KG1 (cell line): ENCODE data around the gene KRT8.
"Not testable (repeated sequence)": the region's sequence is repeated elsewhere in the genome, so short reads cannot be mapped to it uniquely, and the experiment has no call there.

ENCODE experiments used
- DNase-seq: peaks from one replicate; lab custom pipeline; 2025; lab: John Stamatoyannopoulos, UW

Gene KRT8

DNA sequence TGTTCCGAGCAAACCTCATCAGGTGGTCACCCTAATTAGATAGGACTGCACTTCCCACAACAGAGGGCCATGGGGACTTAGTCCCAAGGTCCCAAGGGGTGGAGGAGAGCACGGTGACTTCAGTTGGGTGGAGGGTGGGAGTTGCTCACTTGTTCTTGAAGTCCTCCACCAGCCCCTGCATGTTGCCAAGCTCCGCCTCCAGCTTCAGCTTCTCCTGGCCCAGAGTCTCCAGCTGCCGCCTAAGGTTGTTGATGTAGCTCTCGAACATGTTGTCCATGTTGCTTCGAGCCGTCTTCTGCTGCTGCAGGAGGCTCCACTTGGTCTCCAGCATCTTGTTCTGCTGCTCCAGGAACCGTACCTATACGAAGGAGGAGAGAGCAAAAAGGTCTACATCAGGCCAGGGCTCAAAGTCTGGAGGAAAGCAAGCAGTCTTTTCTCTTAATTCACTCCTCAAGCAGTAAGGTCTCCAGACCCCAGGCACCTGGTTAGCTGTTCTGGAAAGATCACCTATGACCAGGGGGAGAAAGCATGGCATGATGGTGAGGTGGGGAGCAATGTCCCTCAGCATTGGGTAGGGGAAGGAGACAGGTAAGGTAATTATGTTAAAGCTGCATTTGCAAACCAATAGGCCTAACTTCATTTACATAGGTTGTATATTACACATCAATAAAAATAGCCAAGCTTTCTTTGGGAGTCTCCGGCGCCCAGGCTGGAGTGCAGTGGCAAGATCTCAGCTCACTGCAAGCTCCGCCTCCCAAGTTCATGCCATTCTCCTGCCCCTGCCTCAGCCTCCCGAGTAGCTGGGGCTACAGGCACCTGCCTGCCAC, 2.9 kb downstream of the KRT8 start:
- DNase-seq: no peak

GRCh38 chr12:52900896-52901714, 3.8 kb downstream of the KRT8 start:
- DNase-seq: no peak

DNA sequence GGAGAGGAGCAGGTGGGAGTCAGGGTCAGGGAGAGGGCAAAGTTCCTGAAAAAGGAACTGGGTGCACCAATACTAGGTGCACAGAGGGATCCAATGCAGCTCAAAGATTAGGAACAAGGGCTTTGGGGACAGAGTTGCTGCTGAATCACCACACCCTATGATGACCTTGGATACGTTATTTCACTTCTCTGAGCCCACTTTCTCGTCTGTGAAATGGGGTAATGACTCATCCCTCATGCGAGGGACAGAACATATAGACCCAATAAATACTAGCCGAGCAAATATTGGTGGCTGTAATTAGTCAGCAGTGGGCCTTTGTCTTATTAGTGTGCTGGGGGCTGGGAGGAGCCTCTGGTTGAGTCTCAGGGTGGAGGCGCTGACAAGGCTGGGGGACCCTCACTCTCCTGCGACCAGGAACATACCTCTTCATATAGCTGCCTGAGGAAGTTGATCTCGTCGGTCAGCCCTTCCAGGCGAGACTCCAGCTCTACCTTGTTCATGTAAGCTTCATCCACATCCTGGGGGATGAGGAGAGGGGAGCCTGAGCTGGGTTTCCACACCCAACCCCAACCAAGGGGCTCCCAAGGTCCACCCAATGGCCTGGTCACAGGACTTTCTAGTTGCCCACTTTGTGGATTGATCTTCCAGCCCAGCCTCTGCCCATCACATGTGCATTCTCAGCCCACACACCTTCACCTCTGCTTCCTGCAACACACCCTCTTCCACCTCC, 4.5 kb downstream of the KRT8 start:
- no peak for DNase-seq

DNA sequence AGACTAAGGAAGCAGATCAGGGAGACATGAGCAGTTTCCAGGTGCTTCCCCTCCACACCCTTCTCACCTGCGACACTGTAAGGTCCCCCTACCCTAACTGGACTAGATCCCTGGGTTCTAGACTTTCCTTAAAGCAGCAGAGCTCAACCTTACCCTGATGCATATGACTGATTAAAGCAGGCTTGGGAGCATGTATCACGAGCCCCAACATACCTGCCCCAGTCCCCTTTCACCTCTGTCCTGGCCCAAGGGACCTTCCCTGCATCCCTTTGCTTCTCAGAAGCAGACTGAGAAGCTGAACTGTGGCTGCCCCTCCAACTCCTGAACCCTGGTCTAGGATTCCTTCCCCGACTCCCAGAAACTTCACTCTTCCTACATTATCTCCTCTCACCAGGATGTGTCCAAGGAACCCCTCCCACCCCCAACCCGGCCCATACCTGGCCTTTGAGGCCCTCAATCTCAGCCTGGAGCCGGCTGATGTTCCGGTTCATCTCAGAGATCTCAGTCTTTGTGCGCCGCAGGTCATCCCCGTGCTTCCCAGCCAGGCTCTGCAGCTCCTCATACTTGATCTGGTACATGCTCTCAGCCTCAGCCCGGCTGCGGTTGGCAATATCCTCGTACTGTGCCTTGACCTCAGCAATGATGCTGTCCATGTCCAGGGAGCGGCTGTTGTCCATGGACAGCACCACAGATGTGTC, 5.4 kb downstream of the KRT8 start:
- no peak for DNase-seq

DNA sequence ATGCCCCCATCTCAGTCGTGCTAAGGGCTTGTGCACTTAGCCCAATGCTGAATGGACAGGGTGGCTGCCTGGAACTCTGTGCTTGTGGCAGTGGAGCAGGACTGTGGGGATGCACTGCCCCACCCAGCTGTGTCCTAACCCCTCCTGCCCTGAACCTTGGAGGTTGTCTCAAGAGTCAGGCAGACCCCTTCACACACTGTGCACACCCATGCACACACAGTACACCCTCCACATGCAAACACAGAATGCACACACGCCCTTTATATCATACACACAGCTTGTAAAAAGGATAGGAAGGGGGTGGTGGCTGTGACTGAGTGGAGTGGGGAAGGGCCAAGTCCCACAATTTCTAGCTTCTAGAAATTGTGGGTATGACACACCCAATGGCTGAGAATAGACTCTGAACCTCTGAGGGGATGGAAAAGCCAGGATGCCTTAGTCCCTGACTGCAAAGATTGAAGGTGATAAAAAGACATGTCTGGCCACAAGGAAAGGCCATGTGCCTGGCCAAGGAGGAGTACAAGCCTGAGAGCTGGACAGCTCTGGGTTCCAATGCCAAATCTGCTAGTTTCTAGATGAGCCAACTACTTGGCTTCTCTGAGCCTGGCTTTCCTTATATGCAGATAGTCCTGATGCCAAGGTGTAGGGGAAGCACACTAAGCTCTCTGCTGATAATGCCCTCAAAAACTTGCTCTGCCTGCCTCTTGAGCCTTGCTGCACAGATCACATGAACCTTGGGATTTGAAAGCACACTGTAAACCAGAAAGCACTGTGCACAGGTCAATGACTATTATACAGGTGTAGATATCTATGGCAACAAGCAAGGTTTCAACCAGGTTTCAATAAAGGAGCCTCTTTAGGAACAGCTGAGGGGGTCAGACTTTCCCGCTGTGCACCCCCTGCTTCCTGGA, 8.4 kb downstream of the KRT8 start:
- DNase-seq: no peak

DNA sequence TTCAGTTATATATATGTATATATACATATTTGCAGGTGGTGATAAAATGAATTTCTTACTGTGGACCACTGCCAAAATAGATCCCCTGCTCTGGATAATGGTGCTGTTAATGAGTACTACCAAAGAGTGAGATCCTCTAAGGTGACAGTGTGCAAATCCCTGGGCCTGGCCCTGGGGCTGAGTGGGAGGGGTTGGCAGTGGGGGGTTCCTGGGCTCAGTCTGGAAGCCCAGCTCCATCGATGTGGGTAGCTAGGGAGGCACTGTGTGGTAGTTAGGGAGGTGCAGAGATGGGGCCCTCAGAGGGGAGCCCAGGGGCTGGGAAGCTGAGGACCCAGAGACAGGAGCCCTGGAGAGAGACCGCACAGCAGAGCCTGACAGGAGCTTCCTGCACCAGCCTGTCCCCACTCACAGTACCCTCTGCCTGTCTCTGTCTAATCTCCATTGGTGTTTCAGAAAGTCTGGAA, 9.1 kb downstream of the KRT8 start:
- DNase-seq: no peak

- no peak for DNase-seq
These were observed 11.9 kb downstream of the KRT8 start for GRCh38 chr12:52892974-52893373.

- DNase-seq: no peak
These were observed 12.5 kb downstream of the KRT8 start for GRCh38 chr12:52892207-52892852.

DNA sequence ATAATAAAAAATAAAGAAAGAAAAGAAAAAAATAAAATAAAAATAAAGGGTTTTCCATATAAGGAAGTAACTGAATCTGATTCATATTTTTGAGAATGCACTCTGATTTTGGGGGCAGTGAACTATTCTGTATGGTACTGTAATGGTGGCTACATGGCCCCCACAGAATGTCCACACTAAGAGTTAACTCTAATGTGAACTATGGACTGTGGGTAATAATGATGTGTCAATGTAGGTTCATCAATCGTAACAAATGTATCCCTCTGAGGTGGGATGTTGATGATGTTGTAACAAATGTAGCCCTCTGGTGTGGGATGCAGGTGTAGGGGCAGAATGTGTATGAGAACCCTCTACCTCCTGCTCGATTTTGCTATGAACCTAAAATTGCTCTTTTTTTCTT, 13.8 kb downstream of the KRT8 start:
- DNase-seq: no peak

- no peak for DNase-seq
These were observed 14.5 kb downstream of the KRT8 start for GRCh38 chr12:52890417-52890816.

DNA sequence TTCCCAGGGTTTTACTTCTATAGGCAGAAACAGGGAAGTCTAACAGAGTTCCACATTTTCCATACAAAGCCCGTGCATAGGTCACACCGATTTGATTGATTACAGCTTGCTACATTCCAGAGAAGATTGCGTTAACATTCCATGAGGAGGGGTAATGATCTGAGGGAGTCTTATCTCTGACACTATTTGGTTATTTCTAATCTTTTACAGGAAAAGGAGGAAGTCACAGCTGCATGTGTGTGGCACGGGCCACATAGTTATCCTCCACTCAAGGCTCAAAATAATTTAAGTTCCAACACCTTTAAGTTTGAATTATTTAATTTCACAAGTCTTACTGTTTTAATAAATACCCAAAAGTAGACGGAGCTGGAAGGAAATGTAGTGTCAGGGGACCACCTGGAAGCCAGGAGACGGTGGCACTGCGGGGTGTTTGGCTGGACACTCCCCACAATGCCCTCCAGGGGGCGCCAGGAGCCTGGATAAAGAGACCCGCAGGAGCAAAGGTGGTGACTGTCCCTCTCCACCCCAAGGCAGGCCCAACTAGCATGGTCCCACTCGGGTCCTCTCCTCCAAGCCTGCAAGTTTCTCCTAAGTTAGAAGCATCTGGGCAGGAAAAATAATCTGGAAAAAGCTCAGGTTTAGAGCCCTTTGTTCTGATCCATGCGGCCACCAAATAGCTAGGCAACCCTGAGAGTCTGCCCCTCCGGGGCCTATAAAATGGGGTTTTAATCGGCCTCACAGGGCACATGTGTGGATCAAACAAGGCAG, 20.2 kb downstream of the KRT8 start:
- peak; percentile 13 for DNase-seq

- DNase-seq: not testable (repeated sequence)
These were observed 24.4 kb downstream of the KRT8 start for GRCh38 chr12:52880499-52880898.

- no peak for DNase-seq
These were observed 25.2 kb downstream of the KRT8 start for GRCh38 chr12:52879394-52880351.

GRCh38 chr12:52878507-52879393, 26.1 kb downstream of the KRT8 start:
- no peak for DNase-seq

- no peak for DNase-seq
These were observed 27.6 kb downstream of the KRT8 start for GRCh38 chr12:52877242-52877641.

DNA sequence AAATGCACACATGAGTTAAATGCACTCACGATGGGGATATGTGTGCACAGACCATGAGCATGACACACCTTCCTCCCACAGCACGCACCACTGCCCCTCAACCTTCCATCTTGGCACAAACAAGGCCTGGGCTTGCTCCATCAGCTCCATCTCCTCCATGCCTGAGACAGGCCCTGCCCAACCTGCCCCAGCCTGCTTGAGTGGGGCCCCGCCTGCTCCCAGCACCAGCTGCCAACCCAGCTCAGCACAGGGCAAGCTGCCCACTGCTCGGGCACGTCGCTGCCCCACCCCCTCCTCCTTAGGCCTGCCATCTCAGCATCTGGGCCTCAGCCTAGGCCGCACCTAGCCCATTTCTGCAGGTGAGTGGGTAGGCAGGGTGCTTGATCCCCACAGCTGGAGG, 28.5 kb downstream of the KRT8 start:
- no peak for DNase-seq
